Measurements from ENCODE around the gene CHRNB1.

Gene CHRNB1

GRCh38 chr17:7444682-7445618, at the start of gene CHRNB1:
TSS of gene CHRNB1 (plus strand) at chr17:7445061. CDS start at chr17:7445128, 67 bp downstream.
- DNase-seq (ENCODE audit: low read depth): peak; percentile 52

GRCh38 chr17:7396147-7396546, 48.7 kb upstream of the CHRNB1 start:
- DNase-seq (ENCODE audit: low read depth): no peak

- DNase-seq (ENCODE audit: low read depth): no peak
Observed at GRCh38 chr17:7398612-7399011, 46.2 kb upstream of the CHRNB1 start.

- DNase-seq (ENCODE audit: low read depth): no peak
Observed at GRCh38 chr17:7403043-7403726, 41.7 kb upstream of the CHRNB1 start.

GRCh38 chr17:7403727-7403976, 41.2 kb upstream of the CHRNB1 start:
- DNase-seq (ENCODE audit: low read depth): no peak

GRCh38 chr17:7403977-7404736, 40.7 kb upstream of the CHRNB1 start, which contains the start of gene TMEM256:
TSS of gene TMEM256 (minus strand) at chr17:7404097. CDS start at chr17:7404084, 13 bp downstream.
- DNase-seq (ENCODE audit: low read depth): peak; percentile 100

- no peak for DNase-seq (ENCODE audit: low read depth)
Observed at GRCh38 chr17:7404737-7405349, 40.0 kb upstream of the CHRNB1 start.

GRCh38 chr17:7405350-7406234, 39.3 kb upstream of the CHRNB1 start:
- DNase-seq (ENCODE audit: low read depth): no peak

- DNase-seq (ENCODE audit: low read depth): no peak
Observed at GRCh38 chr17:7406235-7406825, 38.5 kb upstream of the CHRNB1 start.

GRCh38 chr17:7407082-7407481, 37.8 kb upstream of the CHRNB1 start:
- no peak for DNase-seq (ENCODE audit: low read depth)

GRCh38 chr17:7407485-7408251, 37.2 kb upstream of the CHRNB1 start, which contains the start of gene NLGN2:
TSS of gene NLGN2 (plus strand) at chr17:7407845. CDS start at chr17:7408256, 411 bp downstream.
- DNase-seq (ENCODE audit: low read depth): no peak

GRCh38 chr17:7408252-7408727, 36.6 kb upstream of the CHRNB1 start:
- no peak for DNase-seq (ENCODE audit: low read depth)

- DNase-seq (ENCODE audit: low read depth): no peak
Observed at GRCh38 chr17:7408863-7409262, 36.0 kb upstream of the CHRNB1 start.

- no peak for DNase-seq (ENCODE audit: low read depth)
Observed at GRCh38 chr17:7409716-7410115, 35.1 kb upstream of the CHRNB1 start.

GRCh38 chr17:7410634-7411426, 34.0 kb upstream of the CHRNB1 start:
- DNase-seq (ENCODE audit: low read depth): no peak

GRCh38 chr17:7411427-7411750, 33.5 kb upstream of the CHRNB1 start:
- DNase-seq (ENCODE audit: low read depth): no peak

- peak; percentile 77 for DNase-seq (ENCODE audit: low read depth)
Observed at GRCh38 chr17:7413346-7413985, 31.4 kb upstream of the CHRNB1 start.

- no peak for DNase-seq (ENCODE audit: low read depth)
Observed at GRCh38 chr17:7414837-7415236, 30.0 kb upstream of the CHRNB1 start.

GRCh38 chr17:7415784-7416183, 29.1 kb upstream of the CHRNB1 start:
- no peak for DNase-seq (ENCODE audit: low read depth)

Measured in EH (cell line).